Measurements from ENCODE around the gene GPHB5. TPM values are rescaled to one million over a fixed set of nuclear protein-coding genes. Genes with fewer than 3 reads are reported as not detected.

Gene GPHB5
- total and polyA plus RNA-seq, 2 experiments from 2014 or later: not detected

- TF ChIP-seq ZNF462 (CRISPR knock-in tag; IDR thresholded peaks at IDR 0.05) (no peak), REST (IDR thresholded peaks at IDR 0.05; ENCODE audit: unreplicated experiment) (no peak), EZH2phosphoT487 (IDR thresholded peaks at IDR 0.05; ENCODE audit: unreplicated experiment) (no peak), NANOG (IDR thresholded peaks at IDR 0.05; ENCODE audit: borderline replicate concordance) (no peak), ZNF114 (CRISPR knock-in tag; IDR thresholded peaks at IDR 0.05) (no peak), STAT1 (IDR thresholded peaks at IDR 0.05; ENCODE audit: unreplicated experiment) (no peak), POLR2AphosphoS5 (IDR thresholded peaks at IDR 0.05; ENCODE audit: low read depth) (no peak), CTCF (conservative IDR thresholded peaks at IDR 0.05; ENCODE audit: low read depth in 2 of 2) (no peak), JUNB (IDR thresholded peaks at IDR 0.05; ENCODE audit: unreplicated experiment) (no peak)
Observed at GRCh38 chr14:63290741-63291430, 27.8 kb downstream of the GPHB5 start (continued).

Measured in GM23338 (cell line).